ENCODE data around the gene TMEM117.

The TMEM117 gene

DNA sequence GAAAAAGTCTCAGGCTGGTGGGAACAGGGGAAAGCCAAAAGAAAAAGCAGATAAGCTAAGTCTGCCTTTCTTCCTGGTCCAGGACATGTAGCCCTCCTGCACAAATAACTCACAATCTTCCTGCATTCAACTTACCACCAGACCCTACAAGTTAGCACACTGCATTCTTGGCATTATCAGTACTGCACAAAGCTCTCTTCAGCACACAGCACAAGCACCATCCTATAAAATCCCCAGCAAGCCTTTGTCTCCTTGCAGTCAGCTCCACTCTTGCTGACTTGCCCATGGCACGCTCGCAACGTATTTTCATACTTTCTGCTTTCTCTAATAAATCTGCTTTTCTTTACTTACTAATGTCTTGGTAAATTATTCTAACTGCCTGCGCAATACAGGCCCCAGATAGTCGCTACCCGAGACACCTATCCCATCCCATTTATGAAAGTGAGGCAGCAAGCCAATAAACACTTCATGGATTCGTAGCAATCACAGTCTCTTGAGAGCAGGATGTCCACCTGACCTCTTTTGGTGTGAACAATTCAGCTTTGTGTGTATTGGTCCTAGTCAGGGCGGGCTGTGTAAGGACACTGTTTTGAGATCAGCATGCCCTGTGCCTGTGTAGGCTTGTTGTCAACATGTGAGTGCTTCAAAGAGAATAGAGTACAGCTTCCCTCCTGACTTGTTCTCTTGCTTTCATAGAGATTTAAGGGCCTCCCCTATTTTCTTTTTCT, 49.0 kb downstream of the TMEM117 start:
- DNase-seq (ENCODE audit: low spot score): no peak

DNA sequence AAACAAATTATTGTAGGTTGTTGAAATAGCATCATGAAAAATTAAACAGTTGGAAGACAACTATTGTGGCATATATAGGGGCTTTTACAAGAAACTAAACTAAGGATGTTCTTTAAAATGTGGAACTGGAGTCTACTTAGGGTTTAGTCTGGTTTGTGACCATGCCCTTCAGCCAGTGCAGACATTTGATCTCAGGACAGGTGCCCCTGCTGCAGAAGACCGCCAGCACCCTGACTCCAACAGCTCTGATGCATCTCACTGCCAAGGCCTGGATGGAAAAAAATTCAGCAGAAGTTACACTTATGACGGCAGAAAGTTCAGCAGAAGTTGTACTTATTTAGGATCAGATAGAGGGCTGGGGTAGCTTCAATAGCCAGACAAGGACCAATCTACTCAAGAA, 51.5 kb downstream of the TMEM117 start:
- DNase-seq (ENCODE audit: low spot score): no peak

DNA sequence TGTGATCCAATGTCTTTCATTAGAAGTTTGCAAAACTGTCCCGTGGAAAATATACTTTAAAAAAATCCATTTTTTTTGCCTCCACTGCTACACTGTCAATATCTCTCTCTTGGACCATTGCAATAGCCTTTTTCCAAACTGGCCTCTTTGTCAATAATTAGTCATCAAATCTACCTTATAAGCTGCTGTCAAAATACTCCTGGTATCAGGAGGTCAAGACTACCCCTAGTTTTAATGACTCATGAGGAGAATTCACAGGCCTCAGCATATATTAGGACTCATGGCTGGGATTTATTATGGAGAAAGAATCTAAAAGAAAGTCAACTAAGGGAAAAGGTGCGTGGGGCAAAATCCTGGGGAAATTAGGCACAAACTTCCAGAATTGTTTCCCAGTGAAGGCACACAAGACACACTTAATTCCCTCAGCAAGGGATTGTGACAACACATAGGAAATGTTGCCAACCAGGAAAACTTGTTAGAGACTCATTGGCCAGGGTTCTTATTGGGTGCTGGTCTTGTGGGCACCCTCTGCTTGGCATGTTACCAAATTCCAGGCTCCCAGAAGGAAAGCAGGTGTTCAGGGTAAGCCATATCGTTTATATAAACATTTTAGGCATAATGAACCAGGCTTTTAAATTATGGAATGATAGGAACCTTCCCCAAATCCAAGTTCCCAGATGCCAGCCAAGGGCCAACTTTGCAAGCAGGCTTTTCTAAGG, 56.1 kb downstream of the TMEM117 start:
- DNase-seq (ENCODE audit: low spot score): no peak

DNA sequence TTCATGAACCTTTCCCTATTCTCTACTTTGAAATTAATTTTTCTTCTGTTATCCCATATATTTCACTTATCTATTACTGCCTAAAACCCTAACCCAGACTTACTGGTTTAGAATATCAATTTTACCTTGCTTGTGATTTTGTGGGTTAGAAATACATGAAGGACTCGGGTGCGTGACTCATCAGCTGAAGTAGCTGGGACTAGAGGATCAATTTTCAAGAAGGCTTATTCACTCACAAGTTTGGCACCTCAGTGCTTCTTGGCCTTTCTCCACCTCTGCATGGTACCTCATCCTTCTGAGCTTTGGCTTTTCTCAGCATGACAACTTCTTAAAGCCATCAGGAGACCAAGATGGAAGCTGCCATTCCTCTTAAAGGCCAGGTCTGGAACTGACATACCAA, 57.8 kb downstream of the TMEM117 start:
- no peak for DNase-seq (ENCODE audit: low spot score)

DNA sequence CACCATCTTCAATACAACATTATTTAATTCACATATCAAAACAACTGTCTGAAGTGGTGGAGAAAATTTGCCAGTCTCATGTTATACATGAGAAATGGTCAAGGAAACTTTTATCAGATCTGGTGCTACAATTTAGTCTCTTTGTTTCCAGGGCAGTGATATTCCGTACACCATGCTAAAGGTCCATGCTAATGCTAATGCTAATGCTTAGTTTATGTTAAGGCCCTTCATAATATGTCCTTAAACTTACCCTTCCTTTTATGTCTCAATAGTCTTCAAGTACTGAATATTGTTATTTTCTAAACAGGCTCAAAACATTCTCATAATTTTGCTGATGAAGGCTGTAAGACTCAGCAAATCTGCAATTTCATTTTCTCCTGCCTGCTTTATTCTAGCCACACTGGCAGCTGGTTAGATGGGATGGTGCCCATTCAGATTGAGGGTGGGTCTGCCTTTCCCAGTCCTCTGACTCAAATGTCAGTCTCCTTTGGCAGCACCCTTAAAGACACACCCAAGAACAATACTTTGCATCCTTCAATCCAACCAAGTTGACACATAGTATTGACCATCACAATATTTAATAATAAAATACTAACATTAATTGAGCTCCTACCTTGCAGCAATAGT, 59.8 kb downstream of the TMEM117 start:
- DNase-seq (ENCODE audit: low spot score): no peak

DNA sequence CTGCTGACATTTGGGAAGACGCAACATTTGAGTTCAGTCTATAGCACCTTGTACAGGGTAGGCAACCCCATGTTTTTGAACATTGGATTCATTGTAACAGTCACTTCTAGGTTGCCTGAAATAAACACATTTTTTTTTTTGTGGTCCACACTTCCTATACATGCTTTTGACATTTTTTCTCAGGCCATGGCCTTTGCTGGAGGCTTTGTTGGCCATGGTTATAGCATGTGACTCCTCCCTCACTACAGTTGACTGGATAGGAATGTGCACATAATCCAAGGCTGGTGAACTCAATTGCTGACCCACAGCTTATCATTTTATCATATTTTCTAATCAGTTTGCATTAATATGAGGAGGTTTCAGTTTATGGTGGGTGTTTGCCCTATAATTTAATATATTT, 60.6 kb downstream of the TMEM117 start:
- DNase-seq (ENCODE audit: low spot score): no peak

DNA sequence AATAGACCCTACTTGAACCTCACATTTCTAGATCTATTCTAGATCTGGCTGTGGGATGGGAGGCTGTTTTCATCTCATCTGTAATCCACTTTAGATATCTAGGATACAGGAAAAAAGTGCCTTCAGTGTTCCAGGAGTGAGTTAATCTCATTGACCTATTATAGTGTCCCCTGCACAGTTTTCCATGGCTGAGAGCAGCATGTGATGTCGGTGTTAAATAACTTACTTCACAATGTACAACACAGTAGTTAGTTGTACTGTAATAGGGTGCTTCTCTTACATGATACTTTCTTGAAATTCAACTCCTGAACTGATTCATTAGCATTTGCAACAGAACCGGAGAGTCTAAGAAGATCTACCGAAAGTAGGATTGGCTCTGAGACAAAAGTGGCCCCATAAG, 62.6 kb downstream of the TMEM117 start:
- DNase-seq (ENCODE audit: low spot score): no peak

DNA sequence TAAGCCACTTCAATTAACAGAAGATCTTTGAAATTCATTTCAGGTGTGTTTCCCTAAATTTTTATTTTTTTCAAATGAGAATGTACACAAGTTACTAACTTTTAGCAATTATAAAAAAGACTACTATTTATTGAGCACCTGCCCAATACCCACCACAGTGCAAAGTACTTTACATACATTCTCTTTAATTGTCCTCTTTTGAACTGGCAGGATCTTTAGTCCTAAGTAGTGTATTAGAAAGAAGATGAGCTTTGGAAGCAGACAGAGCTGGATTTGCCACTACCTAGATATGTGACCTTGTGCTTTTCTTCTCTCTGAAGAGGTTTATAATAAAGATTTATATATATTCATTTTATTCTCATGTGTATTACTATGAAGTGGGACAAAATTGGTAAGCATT, 63.7 kb downstream of the TMEM117 start:
- DNase-seq (ENCODE audit: low spot score): no peak

DNA sequence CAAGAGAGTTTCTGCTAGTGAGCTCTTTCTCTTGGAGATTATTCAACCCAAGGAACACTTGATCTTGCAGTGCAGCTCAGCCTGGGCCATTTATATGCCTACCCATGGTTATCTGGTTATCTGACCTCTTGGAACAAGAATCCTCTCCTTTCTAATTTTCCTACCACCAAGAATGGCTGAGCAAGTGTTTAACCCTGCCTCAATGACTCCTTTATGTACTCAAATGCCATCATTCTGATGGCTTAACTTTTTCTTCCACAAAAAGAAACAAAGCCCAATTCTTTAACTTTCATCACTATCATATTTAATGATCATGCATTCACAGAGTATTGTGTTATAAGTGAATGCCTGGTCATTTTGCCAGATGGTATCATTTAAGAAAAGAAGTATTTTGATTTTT, 67.8 kb downstream of the TMEM117 start:
- no peak for DNase-seq (ENCODE audit: low spot score)

DNA sequence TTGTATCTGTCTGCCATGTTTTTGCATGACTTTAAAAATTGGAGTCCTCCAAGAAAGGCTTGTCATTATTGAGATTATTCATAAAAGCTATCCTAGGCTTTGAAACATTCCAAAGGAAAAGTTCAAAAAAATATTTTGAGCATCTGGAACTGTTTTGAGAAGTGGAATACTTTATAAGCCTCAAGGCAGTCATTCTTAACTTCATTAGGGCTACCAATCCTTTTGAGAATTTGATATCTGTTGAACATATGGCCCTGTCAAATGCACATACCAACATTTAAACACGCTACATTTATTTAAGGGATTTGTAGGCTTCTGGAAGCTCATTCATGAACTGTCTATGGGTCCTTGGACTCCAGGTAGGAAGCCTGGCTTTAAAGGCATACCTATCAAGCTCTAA, 77.0 kb downstream of the TMEM117 start:
- no peak for DNase-seq (ENCODE audit: low spot score)

DNA sequence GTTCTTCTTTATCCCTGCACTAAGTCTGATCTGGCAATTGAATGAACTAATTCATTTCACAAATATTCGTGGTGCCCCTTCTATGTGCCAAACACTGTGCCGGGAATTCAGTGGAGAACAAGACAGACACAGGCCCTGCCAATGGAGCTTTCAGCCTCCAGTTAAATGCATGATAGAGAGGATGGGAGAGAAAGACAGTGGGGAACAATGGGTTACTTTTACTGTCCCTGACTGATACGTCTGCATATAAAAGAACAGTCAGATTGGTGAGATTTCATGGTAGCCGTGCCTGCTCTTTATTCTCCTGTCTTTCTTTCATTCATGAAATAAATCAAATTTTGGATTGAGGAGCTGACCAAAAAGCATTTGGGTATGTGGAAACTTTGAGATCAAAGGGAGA, 78.5 kb downstream of the TMEM117 start:
- DNase-seq (ENCODE audit: low spot score): no peak

DNA sequence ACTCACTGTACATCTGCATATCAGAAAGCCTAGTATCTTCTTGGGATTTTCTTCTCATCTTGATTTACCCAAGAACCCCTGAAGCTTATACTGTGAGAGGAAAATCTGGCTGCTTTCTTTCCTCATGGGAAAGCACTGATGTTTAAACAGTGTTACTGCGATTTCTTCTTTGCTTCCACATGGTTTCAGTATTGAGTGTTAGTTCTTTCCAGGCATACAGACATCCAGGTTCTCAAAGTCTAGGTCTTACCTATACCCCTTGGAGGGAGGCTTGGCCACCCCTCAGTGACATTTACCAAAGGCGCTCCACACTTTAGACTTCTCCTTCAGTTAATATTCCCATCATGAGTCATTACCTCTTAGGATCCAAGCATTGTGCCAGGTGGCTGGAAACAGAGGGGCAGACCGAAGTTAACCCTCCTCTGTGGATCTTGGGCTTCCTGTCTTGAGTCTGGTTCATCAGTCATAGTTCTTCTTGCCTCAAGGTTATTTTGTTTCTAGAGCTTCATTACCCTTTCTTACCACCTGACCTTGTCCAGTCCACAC, 79.1 kb downstream of the TMEM117 start:
- DNase-seq (ENCODE audit: low spot score): no peak

DNA sequence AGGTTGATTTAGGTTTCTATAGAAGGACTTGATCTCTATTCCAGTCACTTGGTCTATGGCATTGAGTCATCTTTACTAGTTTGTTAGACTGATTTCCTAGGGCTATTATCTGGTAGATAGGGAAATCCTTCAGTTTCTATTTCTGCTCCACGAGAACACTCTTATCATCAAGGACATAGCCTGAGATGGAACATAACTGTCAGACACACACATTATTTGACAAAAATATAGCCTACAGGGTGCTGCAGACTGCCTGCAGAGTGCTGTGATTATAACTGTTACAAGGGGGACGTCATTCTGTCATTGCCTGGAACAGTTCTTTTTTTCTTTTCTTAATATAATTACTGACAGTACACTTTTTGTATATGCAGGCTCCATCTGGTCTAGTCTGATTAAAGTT, 82.0 kb downstream of the TMEM117 start:
- DNase-seq (ENCODE audit: low spot score): no peak

DNA sequence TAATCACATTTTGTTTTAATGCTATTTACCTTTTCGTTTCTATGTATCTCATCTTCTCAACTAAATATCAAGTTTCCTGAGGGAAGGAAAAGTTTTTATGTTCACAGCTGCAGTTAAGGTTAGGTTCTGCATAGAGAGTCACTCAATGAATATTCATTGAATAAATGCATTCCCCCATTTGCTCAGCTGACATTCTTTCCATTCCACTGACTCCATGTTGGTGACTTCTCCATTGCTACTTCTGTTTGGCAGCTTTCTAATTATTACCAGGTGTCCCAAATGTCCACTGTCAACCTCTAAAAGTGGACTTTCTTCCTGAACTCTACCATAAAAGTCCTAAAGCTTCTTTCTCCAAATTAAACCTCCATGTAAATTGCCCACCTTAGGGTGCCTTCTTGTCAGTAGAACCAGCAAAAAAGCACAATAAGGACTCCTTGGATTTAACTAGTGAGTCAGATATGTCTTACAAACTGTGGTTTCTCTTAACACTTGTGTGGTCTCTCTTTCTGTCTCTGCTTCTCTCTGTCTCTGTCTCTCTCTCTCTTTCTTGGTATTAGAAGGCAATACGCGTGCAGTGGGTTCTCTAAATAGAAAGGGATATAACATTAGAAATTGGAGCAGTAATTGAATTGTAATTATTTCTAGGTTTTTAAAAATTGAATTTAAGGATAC, 85.9 kb downstream of the TMEM117 start:
- DNase-seq (ENCODE audit: low spot score): no peak

DNA sequence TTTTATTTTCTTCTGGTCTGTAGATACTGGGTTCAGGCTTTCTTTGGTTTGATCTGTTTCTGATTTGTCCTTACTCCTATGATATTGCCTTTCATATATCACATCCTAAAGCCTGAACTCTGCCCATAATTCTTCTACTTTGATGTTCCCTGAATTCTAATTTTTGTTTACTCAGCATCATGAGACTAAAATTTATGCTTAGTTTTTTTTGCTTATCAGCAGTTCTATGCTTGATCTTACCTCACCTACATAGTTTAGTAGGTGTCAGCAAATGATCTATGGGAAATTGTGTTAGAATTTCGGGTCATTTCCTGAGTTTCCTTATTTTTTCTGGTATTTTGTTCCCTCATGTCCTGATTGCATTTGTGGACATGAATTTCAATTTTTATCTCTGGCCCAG, 94.2 kb downstream of the TMEM117 start:
- DNase-seq (ENCODE audit: low spot score): no peak

DNA sequence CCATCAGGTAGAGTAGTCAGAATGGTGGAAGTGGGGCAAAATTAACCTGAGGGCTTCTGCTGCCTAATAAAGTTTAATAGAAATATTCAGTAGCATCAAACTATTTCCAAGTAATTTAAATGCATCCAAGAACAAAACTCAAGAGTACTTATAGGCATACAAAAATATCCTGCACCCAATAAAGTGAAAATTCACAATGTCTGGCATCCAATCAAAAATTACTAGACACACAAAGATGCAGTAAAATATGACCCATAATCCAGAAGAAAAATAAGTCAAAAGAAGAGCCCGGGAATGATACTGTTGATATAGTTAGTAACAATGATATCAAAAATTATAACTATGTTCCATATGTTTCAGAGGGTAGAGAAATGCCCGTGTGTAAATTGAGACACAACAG, 95.3 kb downstream of the TMEM117 start:
- DNase-seq (ENCODE audit: low spot score): no peak

DNA sequence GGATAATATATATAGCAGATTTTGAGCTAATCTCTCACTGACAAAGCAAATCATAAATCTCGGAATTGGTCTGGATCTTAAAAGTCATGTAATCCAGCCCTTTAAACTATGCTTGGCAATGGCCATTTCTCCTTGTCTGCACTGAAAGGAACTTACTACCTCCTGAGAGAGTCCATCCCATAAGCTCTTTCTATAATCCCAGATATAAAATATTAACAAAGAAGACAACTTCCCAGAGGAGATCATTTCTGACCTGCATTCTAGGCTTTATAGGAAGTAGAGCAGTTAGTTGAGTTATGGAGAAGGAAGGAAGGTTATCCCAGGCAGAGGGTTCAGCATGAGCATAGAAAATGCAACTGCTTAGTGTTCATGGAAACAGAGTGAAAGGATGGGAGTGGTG, 99.7 kb downstream of the TMEM117 start:
- DNase-seq (ENCODE audit: low spot score): no peak

DNA sequence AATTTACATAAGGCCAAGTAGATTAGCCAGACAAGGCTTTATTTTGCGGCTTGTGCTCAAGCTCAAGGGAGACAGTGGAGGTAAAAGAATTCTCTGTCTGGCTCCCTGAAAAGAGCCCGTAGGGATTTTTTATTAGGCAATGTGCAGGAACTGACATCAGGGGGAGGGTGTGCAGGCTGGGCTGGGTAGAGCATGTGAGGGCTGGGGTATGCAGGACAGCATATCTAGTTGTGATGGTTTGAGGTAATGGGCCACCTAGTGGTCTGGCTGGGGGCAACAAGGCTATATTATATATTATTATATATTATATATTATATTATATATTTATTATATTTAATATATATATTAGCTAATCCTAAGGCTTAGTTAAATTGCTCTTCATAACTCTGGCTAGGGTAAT, 102.1 kb downstream of the TMEM117 start:
- peak; percentile 42 for DNase-seq (ENCODE audit: low spot score)

DNA sequence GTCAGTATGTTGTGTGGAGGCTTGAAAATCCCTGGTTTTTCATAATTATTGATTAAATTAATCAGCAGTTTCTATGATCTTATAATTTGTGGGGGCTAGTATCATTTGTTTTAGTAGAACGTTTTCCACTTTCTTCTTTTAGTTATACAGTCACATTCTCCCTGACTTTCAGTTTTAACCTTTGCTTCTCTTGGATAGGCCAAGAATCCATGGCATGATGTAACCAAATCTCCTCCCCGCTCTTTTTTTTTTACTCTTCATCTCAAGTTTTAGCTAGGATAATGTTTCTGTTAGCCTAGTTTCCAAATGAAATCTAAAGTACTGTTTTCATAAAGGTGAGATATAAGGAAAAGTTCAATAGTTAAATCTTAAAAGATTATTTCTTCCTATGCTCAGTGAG, 106.5 kb downstream of the TMEM117 start:
- DNase-seq (ENCODE audit: low spot score): no peak

DNA sequence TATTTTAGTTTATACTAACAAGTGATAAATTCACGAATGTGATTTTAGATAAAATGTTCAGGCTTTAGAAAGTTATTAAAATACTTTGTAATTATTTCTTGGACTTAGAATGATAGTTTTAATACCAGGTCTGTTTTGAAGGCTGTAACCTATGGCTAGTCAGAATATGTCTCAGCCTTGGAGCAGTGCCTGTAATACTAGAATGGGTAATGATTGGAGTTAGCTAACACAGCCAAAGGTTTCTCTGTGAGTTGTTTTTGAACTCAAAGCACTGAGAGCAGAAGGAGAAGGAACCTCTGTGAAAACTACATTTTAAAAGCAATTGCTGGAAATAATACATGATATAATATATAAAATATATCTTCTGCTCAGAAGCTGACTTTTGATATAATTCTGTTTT, 110.1 kb downstream of the TMEM117 start:
- DNase-seq (ENCODE audit: low spot score): no peak

DNA sequence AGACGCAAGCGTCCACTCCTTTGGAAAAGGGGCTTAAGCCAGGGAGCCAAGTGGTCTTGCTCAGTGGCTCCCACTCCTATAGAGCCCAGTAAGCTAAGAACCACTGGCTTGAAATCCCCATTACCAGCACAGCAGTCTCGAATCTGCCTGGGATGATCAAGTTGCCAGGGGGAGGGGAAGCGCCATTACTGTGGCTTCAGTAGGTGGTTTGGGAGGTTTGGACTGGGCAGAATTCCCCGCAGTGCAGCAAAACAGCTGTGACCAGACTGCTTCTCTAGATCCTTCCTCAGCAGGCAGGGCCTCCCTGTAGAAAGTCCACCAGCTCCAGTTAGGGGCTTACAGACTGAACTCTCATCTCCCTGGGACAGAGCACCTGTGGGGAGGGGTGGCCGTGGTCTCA, 115.4 kb downstream of the TMEM117 start:
- DNase-seq (ENCODE audit: low spot score): no peak

DNA sequence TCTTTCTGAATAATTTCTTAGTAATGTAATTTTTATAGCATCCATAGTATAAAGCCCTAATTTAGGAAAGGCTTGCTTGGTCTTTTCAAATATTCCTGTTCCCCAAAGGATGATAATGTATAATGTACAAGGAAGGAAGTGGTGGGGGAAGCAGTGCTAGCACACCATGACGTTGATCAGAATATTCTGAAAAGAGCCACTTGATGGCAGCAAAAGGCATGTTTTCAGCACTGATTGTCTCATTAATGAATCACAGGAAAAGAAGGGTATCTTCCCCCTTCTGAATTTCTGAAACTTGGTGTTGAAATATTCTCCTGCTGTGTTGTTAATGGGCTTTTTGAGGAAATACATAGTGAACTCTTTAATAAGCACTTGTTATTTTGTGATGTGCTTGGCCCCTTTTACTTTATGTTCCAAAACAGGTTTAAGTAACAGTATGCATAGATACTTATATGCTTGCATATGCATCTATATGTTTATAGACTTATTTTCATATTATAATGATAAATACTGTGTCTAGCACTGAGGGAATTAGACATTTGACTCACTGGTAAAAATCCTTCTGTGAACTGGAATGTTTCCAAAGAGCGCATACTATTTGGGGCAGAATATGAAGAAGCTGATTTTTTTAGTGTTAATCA, 122.0 kb downstream of the TMEM117 start:
- DNase-seq (ENCODE audit: low spot score): peak; percentile 74

Measured in NAMALWA (cell line).